GM13976 (cell line): ENCODE data around the gene NLGN1.

Experiments
- DNase-seq: peaks from one replicate; pipeline ENCODE4 v3.0.0; 2012; ENCODE audit warnings: low spot score
- in situ Hi-C: fragments of 300-500 bp; cut with MboI; formaldehyde crosslinking; loops from one replicate; pipeline ENCODE4 v1.12.0; 2022; ENCODE audit warnings: low sequenced_read_pairs, mixed read lengths, inconsistent platforms; ENCODE audit not compliant: unreplicated experiment
- TF ChIP-seq, protein P1 (sequence below): IDR thresholded peaks from 2 replicates; pipeline ENCODE4 v1.5.1; 2012; ENCODE audit warnings: borderline replicate concordance, mild to moderate bottlenecking; ENCODE audit not compliant: insufficient read depth; ENCODE audit errors: extremely low read depth, missing control alignments, control extremely low read depth

NLGN1 gene

DNA sequence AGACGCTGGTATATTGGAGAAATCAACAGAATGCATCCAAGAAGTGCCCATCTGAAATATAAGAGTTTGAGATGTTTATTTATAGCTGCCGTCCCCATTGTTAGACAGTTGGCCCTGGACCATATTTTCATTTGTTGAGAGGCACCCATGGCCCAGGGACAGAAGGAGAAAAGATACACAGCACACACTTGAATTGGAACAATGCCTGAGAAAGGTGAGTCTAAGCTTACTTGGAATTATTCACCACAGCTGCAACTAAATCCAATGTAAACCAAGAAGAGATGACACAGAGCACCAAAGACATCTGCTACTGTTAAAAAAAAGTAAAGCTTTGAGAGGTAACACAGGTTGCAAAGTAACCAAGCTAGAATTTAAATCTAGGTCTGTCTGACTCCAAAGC lies 936.1 kb downstream of the NLGN1 start:
- no peak for DNase-seq
- in situ Hi-C loops, result no loop called here
- TF ChIP-seq, protein P1, sequence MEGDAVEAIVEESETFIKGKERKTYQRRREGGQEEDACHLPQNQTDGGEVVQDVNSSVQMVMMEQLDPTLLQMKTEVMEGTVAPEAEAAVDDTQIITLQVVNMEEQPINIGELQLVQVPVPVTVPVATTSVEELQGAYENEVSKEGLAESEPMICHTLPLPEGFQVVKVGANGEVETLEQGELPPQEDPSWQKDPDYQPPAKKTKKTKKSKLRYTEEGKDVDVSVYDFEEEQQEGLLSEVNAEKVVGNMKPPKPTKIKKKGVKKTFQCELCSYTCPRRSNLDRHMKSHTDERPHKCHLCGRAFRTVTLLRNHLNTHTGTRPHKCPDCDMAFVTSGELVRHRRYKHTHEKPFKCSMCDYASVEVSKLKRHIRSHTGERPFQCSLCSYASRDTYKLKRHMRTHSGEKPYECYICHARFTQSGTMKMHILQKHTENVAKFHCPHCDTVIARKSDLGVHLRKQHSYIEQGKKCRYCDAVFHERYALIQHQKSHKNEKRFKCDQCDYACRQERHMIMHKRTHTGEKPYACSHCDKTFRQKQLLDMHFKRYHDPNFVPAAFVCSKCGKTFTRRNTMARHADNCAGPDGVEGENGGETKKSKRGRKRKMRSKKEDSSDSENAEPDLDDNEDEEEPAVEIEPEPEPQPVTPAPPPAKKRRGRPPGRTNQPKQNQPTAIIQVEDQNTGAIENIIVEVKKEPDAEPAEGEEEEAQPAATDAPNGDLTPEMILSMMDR, result no peak

DNA sequence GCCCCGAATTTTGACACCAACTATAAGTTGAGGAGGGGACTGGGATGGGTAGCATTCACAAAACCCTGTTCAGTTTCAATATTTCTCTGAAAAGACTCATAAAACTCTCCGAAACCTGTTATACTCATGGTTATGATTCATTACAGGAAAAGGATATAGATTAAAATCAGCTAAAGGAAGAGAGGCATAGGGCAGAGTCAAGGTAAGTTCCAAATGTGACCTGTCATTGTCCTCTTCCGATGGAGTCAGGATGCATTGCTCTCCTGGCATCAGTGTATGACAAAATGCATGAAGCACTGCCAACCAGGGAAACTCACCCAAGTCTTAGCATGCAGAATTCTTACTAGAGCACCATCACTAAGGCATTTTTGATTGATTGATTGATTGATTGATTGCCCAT lies 936.6 kb downstream of the NLGN1 start:
- DNase-seq, result no peak
- in situ Hi-C loops, result no loop called here
- TF ChIP-seq, protein P1, result no peak

DNA sequence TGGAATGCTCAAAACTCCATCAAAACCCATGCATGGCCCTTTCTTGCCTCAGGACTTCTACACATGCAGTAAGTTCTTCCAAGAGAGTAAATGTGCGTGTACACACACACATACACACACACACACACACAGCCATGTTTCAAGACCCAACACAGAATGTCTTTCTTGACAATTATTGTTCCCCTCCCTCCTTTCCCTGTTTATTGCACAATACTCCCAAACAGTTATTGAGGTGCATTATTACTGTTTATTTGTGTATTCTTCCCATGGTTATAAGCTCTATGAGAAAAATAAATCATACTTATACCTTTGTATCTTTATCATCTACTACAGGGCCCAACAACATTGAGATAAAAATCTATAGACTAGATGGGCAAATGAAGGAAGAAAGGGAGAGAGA lies 937.8 kb downstream of the NLGN1 start:
- in situ Hi-C loops, result no loop called here
- TF ChIP-seq, protein P1, result no peak
- DNase-seq, result no peak

DNA sequence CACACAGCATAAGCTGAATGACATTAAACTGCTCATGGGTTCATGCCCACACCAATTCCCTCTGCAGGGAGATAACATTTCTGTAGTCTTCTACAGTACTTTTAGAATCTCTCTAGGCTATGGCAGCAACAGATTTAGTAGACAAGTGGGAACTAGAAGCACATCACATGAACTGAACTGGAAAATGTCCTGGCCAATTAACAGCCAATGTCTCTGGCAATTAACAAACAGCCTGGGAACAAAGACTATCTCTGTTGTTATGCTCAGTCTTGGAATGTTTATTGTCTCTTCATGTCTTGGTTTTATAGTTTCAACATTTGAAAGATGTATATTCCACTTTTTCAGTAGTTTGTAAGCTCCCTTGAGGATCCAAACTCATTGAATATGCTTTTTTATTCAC lies 938.4 kb downstream of the NLGN1 start:
- no peak for DNase-seq
- TF ChIP-seq, protein P1, result no peak
- in situ Hi-C loops, result no loop called here
